ENCODE data around the gene ANKRD40CL. TPM values are rescaled to one million over a fixed set of nuclear protein-coding genes. Genes with fewer than 3 reads are reported as not detected.

ANKRD40CL gene
- total RNA-seq, 1 donor from 2014 or later: not detected

DNA sequence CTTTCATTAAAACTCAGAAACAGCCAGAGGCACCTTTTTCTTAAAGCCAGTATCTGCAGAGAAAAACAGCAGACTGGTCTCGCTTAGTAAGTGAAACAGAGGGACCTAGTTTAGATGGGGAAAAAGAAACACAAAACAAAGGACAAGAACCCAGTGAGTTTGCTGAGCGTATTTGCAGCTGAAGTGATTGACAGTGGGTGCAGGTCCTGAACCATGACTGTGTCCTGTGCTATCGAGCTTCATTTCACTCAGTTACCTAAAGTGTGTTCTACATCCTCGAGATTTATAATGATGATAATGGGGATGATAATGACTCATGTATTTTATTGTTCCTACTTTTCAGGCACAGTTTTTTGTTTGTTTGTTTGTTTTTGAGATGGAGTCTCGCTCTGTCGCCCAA, 36.4 kb upstream of the ANKRD40CL start:
- TF ChIP-seq POLR2A (IDR thresholded peaks at IDR 0.05) (no peak), CTCF (IDR thresholded peaks at IDR 0.05) (no peak), POLR2AphosphoS5 (IDR thresholded peaks at IDR 0.05; ENCODE audit: insufficient read depth in 1 of 2, low read depth in 1 of 2) (no peak)
- Histone ChIP-seq H3K4me1 (peaks cover 10% of the 10 kb centered on the region), H3K36me3 (no peaks in the 10 kb centered on the region), H3K4me3 (no peak overlapping the region), H3K27ac (no peak overlapping the region), H3K27me3 (no peaks in the 10 kb centered on the region), H3K9me3 (no peaks in the 10 kb centered on the region)
- DNase-seq (ENCODE audit: extremely low spot score in 2 of 2): no peak
- intact Hi-C loops (cut with DNase I): no loop called here

GRCh38 chr17:50802609-50803571, 35.6 kb upstream of the ANKRD40CL start:
- no peak for DNase-seq (ENCODE audit: extremely low spot score in 2 of 2)
- H3K4me1 ChIP-seq: peaks cover 14% of the 10 kb centered on the region
- H3K27ac ChIP-seq: no peak overlapping the region
- intact Hi-C loops (cut with DNase I): no loop called here
- no peaks in the 10 kb centered on the region for H3K27me3 ChIP-seq
- TF ChIP-seq POLR2AphosphoS5 (IDR thresholded peaks at IDR 0.05; ENCODE audit: insufficient read depth in 1 of 2, low read depth in 1 of 2) (no peak), CTCF (IDR thresholded peaks at IDR 0.05) (no peak), POLR2A (IDR thresholded peaks at IDR 0.05) (no peak)
- H3K4me3 ChIP-seq: no peak overlapping the region
- no peaks in the 10 kb centered on the region for H3K9me3 ChIP-seq
- no peaks in the 10 kb centered on the region for H3K36me3 ChIP-seq

DNA sequence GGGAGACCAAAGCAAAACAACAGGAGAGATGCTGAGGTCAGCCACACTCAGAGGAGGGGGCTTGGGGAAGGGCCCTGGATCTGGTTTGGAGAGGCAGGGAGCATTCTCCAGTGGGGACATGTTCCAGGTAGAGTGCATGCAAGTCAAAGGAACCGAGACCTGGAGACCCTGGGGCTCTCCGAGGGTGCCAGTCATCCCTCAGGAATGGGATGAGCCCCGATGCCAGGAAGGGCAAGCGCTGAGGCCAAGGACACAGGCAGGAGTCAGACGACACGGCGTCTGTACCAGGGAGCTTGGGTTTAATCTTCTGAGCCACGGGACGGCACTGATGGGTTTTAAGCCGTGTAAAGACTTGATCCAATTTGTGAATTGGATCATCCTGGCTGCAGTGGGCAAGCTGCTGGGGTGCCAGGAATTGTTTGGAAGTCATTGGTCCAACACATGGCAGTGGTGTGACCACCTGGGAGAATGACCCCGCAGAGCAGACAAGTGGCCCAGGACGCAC, 32.9 kb upstream of the ANKRD40CL start:
- TF ChIP-seq POLR2AphosphoS5 (IDR thresholded peaks at IDR 0.05; ENCODE audit: insufficient read depth in 1 of 2, low read depth in 1 of 2): no peak
- TF ChIP-seq POLR2A (IDR thresholded peaks at IDR 0.05): no peak
- no peak for TF ChIP-seq CTCF (IDR thresholded peaks at IDR 0.05)
- Histone ChIP-seq H3K9me3 (no peaks in the 10 kb centered on the region), H3K4me3 (no peak overlapping the region), H3K36me3 (no peaks in the 10 kb centered on the region), H3K4me1 (peaks cover 14% of the 10 kb centered on the region), H3K27ac (no peak overlapping the region), H3K27me3 (no peaks in the 10 kb centered on the region)
- intact Hi-C loops (cut with DNase I): no loop called here
- DNase-seq (ENCODE audit: extremely low spot score in 2 of 2): no peak

DNA sequence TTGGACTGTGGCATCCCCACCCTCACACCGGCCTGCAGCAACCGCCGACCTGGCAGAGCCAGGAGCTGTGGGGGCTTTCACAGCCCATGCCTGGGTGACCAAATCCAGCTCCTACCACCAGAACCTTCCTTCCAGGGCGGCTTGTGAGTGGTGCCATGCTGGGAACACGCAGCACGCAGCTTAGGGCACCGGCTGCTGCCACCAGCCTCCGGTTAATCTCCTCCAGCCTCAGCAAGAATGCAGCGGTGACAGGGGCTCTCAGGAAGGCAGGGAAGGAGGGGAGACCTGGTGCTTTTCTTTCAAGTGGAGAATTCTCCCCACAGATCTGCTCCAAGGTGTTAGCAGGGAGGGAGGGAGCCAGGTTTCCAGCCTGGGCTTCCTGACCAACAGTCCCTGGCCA, 32.3 kb upstream of the ANKRD40CL start:
- H3K36me3 ChIP-seq: no peaks in the 10 kb centered on the region
- intact Hi-C loops (cut with DNase I): no loop called here
- no peak for DNase-seq (ENCODE audit: extremely low spot score in 2 of 2)
- H3K27ac ChIP-seq: no peak overlapping the region
- no peak for TF ChIP-seq POLR2AphosphoS5 (IDR thresholded peaks at IDR 0.05; ENCODE audit: insufficient read depth in 1 of 2, low read depth in 1 of 2)
- TF ChIP-seq POLR2A (IDR thresholded peaks at IDR 0.05): no peak
- no peak for TF ChIP-seq CTCF (IDR thresholded peaks at IDR 0.05)
- H3K4me3 ChIP-seq: no peak overlapping the region
- no peaks in the 10 kb centered on the region for H3K27me3 ChIP-seq
- H3K4me1 ChIP-seq: peaks cover 14% of the 10 kb centered on the region
- H3K9me3 ChIP-seq: no peaks in the 10 kb centered on the region
